Measurements from ENCODE around the gene AUH. TPM values are rescaled to one million over a fixed set of nuclear protein-coding genes. Genes with fewer than 3 reads are reported as not detected.

The AUH gene
- total RNA-seq, 1 experiment from 2014 or later: 21.7 TPM

DNA sequence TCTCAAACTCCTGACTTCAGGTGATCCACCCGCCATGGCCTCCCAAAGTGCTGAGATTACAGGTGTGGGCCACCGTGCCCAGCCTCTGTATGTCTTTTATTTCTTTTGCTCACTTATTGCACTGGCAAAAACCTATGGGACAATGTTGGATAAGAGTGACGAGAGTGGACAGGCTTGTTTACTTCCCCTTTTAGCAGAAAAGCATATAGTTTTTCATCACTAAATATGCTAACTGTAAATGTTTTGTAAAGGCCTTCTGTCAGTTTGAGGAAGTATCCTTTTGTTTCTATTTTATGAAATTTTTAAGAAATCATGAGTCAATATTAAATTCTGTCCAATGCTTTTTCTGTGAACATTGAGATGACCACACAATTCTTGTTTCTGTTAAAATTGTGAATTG, 103.3 kb downstream of the AUH start:
- Histone ChIP-seq H3K79me1 (ENCODE audit: insufficient read depth, low read depth, low read length, poor library complexity, severe bottlenecking) (no peaks in the 10 kb centered on the region), H3K18ac (ENCODE audit: insufficient read length, low read depth, low read length) (no peak overlapping the region), H3K23ac (ENCODE audit: insufficient read length, low read depth, low read length) (no peak overlapping the region), H3K9me3 (ENCODE audit: control insufficient read depth, low read depth, low read length) (no peaks in the 10 kb centered on the region), H2BK20ac (ENCODE audit: low read depth, low read length, poor library complexity, severe bottlenecking) (no peak overlapping the region), H3K27me3 (ENCODE audit: insufficient read depth, low read length) (no peaks in the 10 kb centered on the region), H2BK12ac (ENCODE audit: insufficient read length, low read depth, low read length) (no peak overlapping the region), H3K14ac (ENCODE audit: insufficient read depth, low read length) (no peak overlapping the region), H4K8ac (replicated peaks; ENCODE audit: insufficient read length, low read depth, low read length) (no peak overlapping the region), H2BK5ac (ENCODE audit: insufficient read length, low read length) (no peak overlapping the region), H3K56ac (ENCODE audit: insufficient read length, low read depth, low read length) (no peak overlapping the region), H3K23me2 (ENCODE audit: insufficient read length, low read depth, low read length, poor library complexity, severe bottlenecking) (no peaks in the 10 kb centered on the region), H2AK5ac (ENCODE audit: insufficient read length, low read length) (no peak overlapping the region), H4K91ac (ENCODE audit: insufficient read length, low read depth, low read length) (no peak overlapping the region), H3K27ac (ENCODE audit: insufficient read length, low read depth, low read length) (no peak overlapping the region), H4K20me1 (ENCODE audit: control insufficient read depth, insufficient read depth, insufficient read length) (no peaks in the 10 kb centered on the region), H3K4me1 (ENCODE audit: insufficient read depth, low read length) (no peaks in the 10 kb centered on the region), H4K5ac (ENCODE audit: insufficient read length, low read depth, low read length) (no peak overlapping the region), H2AFZ (ENCODE audit: low read length) (no peak overlapping the region), H3K9ac (ENCODE audit: extremely low read depth, insufficient read length, low read length) (no peak overlapping the region), H2BK15ac (ENCODE audit: low read depth, low read length) (no peak overlapping the region), H3K79me2 (ENCODE audit: insufficient read depth, low read length) (no peaks in the 10 kb centered on the region), H3K4me2 (ENCODE audit: insufficient read depth, insufficient read length, low read length) (no peak overlapping the region), H3T11ph (ENCODE audit: low read length) (no peak overlapping the region), H3K4ac (ENCODE audit: low read depth, low read length) (no peak overlapping the region), H2BK120ac (ENCODE audit: low read depth, low read length, poor library complexity, severe bottlenecking) (no peak overlapping the region)
- Mint-ChIP-seq H3K4me1 (0 out of 4 replicates have a peak, but pooled peaks cover 0 to 3% of the 10 kb centered on the region in 2 experiments), H3K4me3 (no peak overlapping the region), H3K27ac (no peak overlapping the region), H3K9me3 (0 out of 5 replicates have a peak, but pooled peaks cover 0 to 1% of the 10 kb centered on the region in 2 experiments), H3K36me3 (ENCODE audit: insufficient read depth in 1 of 3, low read depth in 3 of 3) (no peaks in the 10 kb centered on the region), H3K27me3 (ENCODE audit: low read depth) (no peaks in the 10 kb centered on the region)
- TF ChIP-seq CTCF (conservative IDR thresholded peaks at IDR 0.05): no peak
- no CpG with 5 or more reads among the region's 3 CpGs for WGBS (ENCODE audit: extremely low coverage, insufficient read length, low lambda C conversion rate)
- DNase-seq: no peak
